SKM-1 (cell line): ENCODE measurements around the gene TRIP12.
"Not testable (repeated sequence)": the region's sequence is repeated elsewhere in the genome, so short reads cannot be mapped to it uniquely, and the experiment has no call there.

Experiments used
- DNase-seq: peaks from one replicate; lab custom pipeline; 2025; ENCODE audit not compliant: unreplicated experiment; lab: John Stamatoyannopoulos, UW

The TRIP12 gene

GRCh38 chr2:229779650-229780049 lies 142.2 kb downstream of the TRIP12 start:
- no peak for DNase-seq

- DNase-seq: no peak
Observed at GRCh38 chr2:229777716-229778115, 144.1 kb downstream of the TRIP12 start.

- no peak for DNase-seq
Observed at GRCh38 chr2:229775614-229776313, 146.0 kb downstream of the TRIP12 start.

GRCh38 chr2:229774237-229774636 lies 147.6 kb downstream of the TRIP12 start:
- no peak for DNase-seq

- no peak for DNase-seq
Observed at GRCh38 chr2:229768235-229768634, 153.6 kb downstream of the TRIP12 start.

GRCh38 chr2:229765721-229766120 lies 156.1 kb downstream of the TRIP12 start:
- DNase-seq: no peak

GRCh38 chr2:229761663-229762062 lies 160.1 kb downstream of the TRIP12 start:
- DNase-seq: no peak

- not testable (repeated sequence) for DNase-seq
Observed at GRCh38 chr2:229757462-229757861, 164.3 kb downstream of the TRIP12 start.

- DNase-seq: no peak
Observed at GRCh38 chr2:229752970-229753729, 168.7 kb downstream of the TRIP12 start.

- DNase-seq: no peak
Observed at GRCh38 chr2:229749779-229750178, 172.0 kb downstream of the TRIP12 start.

GRCh38 chr2:229748950-229749349 lies 172.9 kb downstream of the TRIP12 start:
- no peak for DNase-seq

- not testable (repeated sequence) for DNase-seq
Observed at GRCh38 chr2:229742691-229743090, 179.1 kb downstream of the TRIP12 start.

GRCh38 chr2:229740279-229740678 lies 181.5 kb downstream of the TRIP12 start:
- no peak for DNase-seq

- no peak for DNase-seq
Observed at GRCh38 chr2:229738024-229738625, 183.7 kb downstream of the TRIP12 start.

- no peak for DNase-seq
Observed at GRCh38 chr2:229734410-229734809, 187.4 kb downstream of the TRIP12 start.

GRCh38 chr2:229733611-229734245 lies 188.1 kb downstream of the TRIP12 start:
- no peak for DNase-seq

GRCh38 chr2:229732897-229733296 lies 188.9 kb downstream of the TRIP12 start:
- DNase-seq: no peak

GRCh38 chr2:229731916-229732315 lies 189.9 kb downstream of the TRIP12 start:
- DNase-seq: no peak

- DNase-seq: no peak
Observed at GRCh38 chr2:229731363-229731762, 190.4 kb downstream of the TRIP12 start.

- no peak for DNase-seq
Observed at GRCh38 chr2:229728370-229728769, 193.4 kb downstream of the TRIP12 start.

- DNase-seq: no peak
Observed at GRCh38 chr2:229726643-229727042, 195.2 kb downstream of the TRIP12 start.
